GM23338 (cell line): ENCODE results near the gene PCGF3. TPM values are rescaled to one million over a fixed set of nuclear protein-coding genes. Genes with fewer than 3 reads are reported as not detected.

Experiments
- ATAC-seq: fragments of 200-7000 bp; cut with Tn5 transposase; 3 replicates; pipeline ENCODE4 v1.9.1; 2020
- DNase-seq: peaks from one replicate; pipeline ENCODE4 v3.0.0-alpha.2; 2015; ENCODE audit warnings: low spot score
- H2AFZ ChIP-seq: fragments of 200-600 bp; sonication (generic); 2 replicates; pipeline ENCODE4 v1.8.0; 2016; ENCODE audit warnings: antibody characterized with exemption, mild to moderate bottlenecking, moderate library complexity
- H3F3A ChIP-seq: fragments of 200-600 bp; sonication (generic); replicated peaks from 2 replicates; pipeline ENCODE4 v1.8.0; 2017; ENCODE audit warnings: antibody characterized with exemption, mixed run types, low read depth
- H3K27ac ChIP-seq: fragments of 200-600 bp; sonication (generic); 2 replicates; pipeline ENCODE4 v1.6.1; 2016; ENCODE audit warnings: low read depth
- H3K27me3 ChIP-seq: fragments of 200-600 bp; sonication (generic); 2 replicates; pipeline ENCODE4 v1.8.0; 2016; ENCODE audit warnings: mild to moderate bottlenecking, mixed run types, moderate library complexity; ENCODE audit not compliant: insufficient read depth
- H3K36me3 ChIP-seq: fragments of 200-600 bp; sonication (generic); 2 replicates; pipeline ENCODE4 v1.8.0; 2016; ENCODE audit warnings: mild to moderate bottlenecking; ENCODE audit not compliant: insufficient read depth
- H3K4me1 ChIP-seq: fragments of 200-600 bp; sonication (generic); 2 replicates; pipeline ENCODE4 v1.8.0; 2016; ENCODE audit warnings: mild to moderate bottlenecking, moderate library complexity; ENCODE audit not compliant: insufficient read depth
- H3K4me2 ChIP-seq: fragments of 200-600 bp; sonication (generic); 2 replicates; pipeline ENCODE4 v1.7.1; 2017; ENCODE audit warnings: mixed run types
- H3K4me3 ChIP-seq: fragments of 200-600 bp; sonication (generic); 2 replicates; pipeline ENCODE4 v1.6.1; 2016; ENCODE audit warnings: mixed run types
- H3K79me2 ChIP-seq: fragments of 200-600 bp; sonication (generic); replicated peaks from 2 replicates; pipeline ENCODE4 v1.8.0; 2017; ENCODE audit warnings: mild to moderate bottlenecking; ENCODE audit not compliant: insufficient read depth
- H3K9me2 ChIP-seq: fragments of 200-600 bp; sonication (generic); 2 replicates; pipeline ENCODE4 v1.8.0; 2017; ENCODE audit not compliant: insufficient read depth
- H4K20me1 ChIP-seq: fragments of 200-600 bp; sonication (generic); replicated peaks from 2 replicates; pipeline ENCODE4 v1.8.0; 2017; ENCODE audit warnings: mild to moderate bottlenecking; ENCODE audit not compliant: insufficient read depth
- H3K27ac Mint-ChIP-seq: 2 replicates; pipeline ENCODE4 v1.8.0; 2020; ENCODE audit warnings: inconsistent platforms, mild to moderate bottlenecking, moderate library complexity, mixed read lengths
- H3K27me3 Mint-ChIP-seq: 3 replicates; pipeline ENCODE4 v1.8.0; 2022; ENCODE audit warnings: low read depth, mild to moderate bottlenecking, moderate library complexity, mixed read lengths, inconsistent platforms; ENCODE audit not compliant: insufficient read depth, poor library complexity
- H3K36me3 Mint-ChIP-seq: 3 replicates; pipeline ENCODE4 v1.8.0; 2021; ENCODE audit warnings: low read depth, mild to moderate bottlenecking, inconsistent platforms, moderate library complexity, mixed read lengths
- H3K4me1 Mint-ChIP-seq: 3 replicates; pipeline ENCODE4 v1.8.0; 2020; ENCODE audit warnings: mild to moderate bottlenecking, inconsistent platforms, mixed read lengths
- H3K4me3 Mint-ChIP-seq: 3 replicates; pipeline ENCODE4 v1.8.0; 2021; ENCODE audit warnings: moderate library complexity, mild to moderate bottlenecking, inconsistent platforms, mixed read lengths
- H3K9me3 Mint-ChIP-seq: 3 replicates; pipeline ENCODE4 v1.8.0; 2020; ENCODE audit warnings: moderate library complexity, mild to moderate bottlenecking, inconsistent platforms, mixed read lengths
- CREB1 ChIP-seq: fragments of 250-450 bp; sonication (Bioruptor Pico); IDR thresholded peaks from 2 replicates; pipeline ENCODE4 v1.5.0; 2020; ENCODE audit warnings: low read depth, mild to moderate bottlenecking, moderate library complexity
- EZH2 ChIP-seq: fragments of 200-600 bp; sonication (generic); IDR thresholded peaks from one replicate; pipeline ENCODE4 v1.8.0; 2017; ENCODE audit warnings: antibody characterized with exemption, mild to moderate bottlenecking, low read depth; ENCODE audit not compliant: unreplicated experiment
- EZH2phosphoT487 ChIP-seq: fragments of 200-600 bp; sonication (generic); IDR thresholded peaks from one replicate; pipeline ENCODE4 v1.8.1; 2018; ENCODE audit warnings: antibody characterized with exemption; ENCODE audit not compliant: unreplicated experiment
- JUNB ChIP-seq: IDR thresholded peaks from one replicate; pipeline ENCODE4 v1.6.1; 2016; ENCODE audit warnings: antibody characterized with exemption; ENCODE audit not compliant: unreplicated experiment
- NANOG ChIP-seq: IDR thresholded peaks from 2 replicates; pipeline ENCODE4 v1.6.1; 2016; ENCODE audit warnings: antibody characterized with exemption, borderline replicate concordance
- STAT1 ChIP-seq: IDR thresholded peaks from one replicate; pipeline ENCODE4 v1.6.1; 2016; ENCODE audit warnings: antibody characterized with exemption; ENCODE audit not compliant: unreplicated experiment
- polyA plus RNA-seq: library from polyadenylated mRNA; unstranded; fragments of >200 nt; fragmentation: Nextera tagmentation; extraction: Ambion mirVana; gene quantifications from 2 replicates; pipeline ENCODE4 v1.2.1, GENCODE V29; 2016
- total RNA-seq: library from RNA; depleted of rRNA; stranded (reverse); fragments of >200 nt; shearing (Covaris generic); gene quantifications from 2 replicates; pipeline ENCODE4 v1.2.3, GENCODE V29; 2014
- TF ChIP-seq, protein P1 (sequence below): fragments of 250-450 bp; sonication (Bioruptor Pico); IDR thresholded peaks from 2 replicates; pipeline ENCODE4 v1.5.0; 2020; ENCODE audit warnings: mild to moderate bottlenecking, moderate library complexity

Gene PCGF3
- total and polyA plus RNA-seq, 2 experiments from 2014 or later = 33.1 to 49.0 TPM

DNA sequence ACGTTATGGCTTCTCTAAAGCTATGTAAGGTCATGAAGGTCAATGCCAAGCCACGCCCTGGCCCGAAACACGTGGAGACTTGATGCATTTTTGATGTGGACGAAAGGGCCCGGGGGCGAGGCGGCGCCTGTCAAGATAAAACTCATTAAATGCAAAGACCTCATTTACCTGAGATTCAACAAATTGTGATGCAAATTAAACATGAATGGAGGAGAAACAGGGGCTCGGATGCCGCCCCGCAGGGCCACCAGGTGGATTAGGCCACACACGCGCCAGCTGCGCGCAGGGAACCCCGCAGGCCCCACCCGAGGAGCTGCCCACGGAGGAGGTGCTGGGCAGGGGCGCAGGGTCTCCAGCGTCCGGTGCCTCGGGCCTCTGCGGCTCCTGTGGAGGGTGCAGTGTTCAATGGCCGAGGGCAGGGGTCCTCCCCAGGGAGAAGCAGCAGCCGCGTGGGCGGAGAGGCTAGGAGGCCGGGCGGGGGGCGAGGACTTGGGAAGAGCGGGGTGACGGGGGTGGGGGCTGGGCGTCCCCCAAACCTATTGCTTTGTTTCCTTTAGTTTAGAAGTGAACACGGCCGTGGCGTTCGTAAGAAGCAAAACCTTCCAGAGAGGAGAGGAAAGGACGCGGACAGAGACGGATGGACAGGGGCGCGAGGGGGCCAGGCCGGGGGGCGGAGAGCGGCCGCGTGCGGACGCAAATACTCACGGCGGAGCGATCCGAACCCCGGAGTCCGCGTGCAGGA is 79.9 kb downstream of the PCGF3 start:
- Mint-ChIP-seq H3K27ac (no peak overlapping the region), H3K4me1 (peaks cover 24% of the 10 kb centered on the region)

GRCh38 chr4:786074-786741 is 80.6 kb downstream of the PCGF3 start:
- Histone ChIP-seq H3K79me2 (peaks cover 3% of the 10 kb centered on the region), H3K36me3 (no peaks in the 10 kb centered on the region), H2AFZ (peak overlapping the region; percentile 43; the same call in 1 of the 2 replicates), H3K4me3 (peak overlapping the region; percentile 51), H3K4me1 (peaks cover 23% of the 10 kb centered on the region; the same call in 1 of the 2 replicates), H3K27me3 (peaks cover 59% of the 10 kb centered on the region), H3K4me2 (peak overlapping the region; percentile 76), H3K9me2 (no peaks in the 10 kb centered on the region), H4K20me1 (no peaks in the 10 kb centered on the region), H3K27ac (no peak overlapping the region), H3F3A (peaks cover 8% of the 10 kb centered on the region)
- Mint-ChIP-seq H3K27me3 (peaks cover 62% of the 10 kb centered on the region), H3K36me3 (no peaks in the 10 kb centered on the region; the same call in 2 of the 3 replicates), H3K27ac (no peak overlapping the region), H3K4me1 (peaks cover 21% of the 10 kb centered on the region), H3K9me3 (no peaks in the 10 kb centered on the region; the same call in 2 of the 3 replicates), H3K4me3 (peak overlapping the region; percentile 37; the same call in 1 of the 3 replicates)
- ATAC-seq (0 out of 3 replicates have a peak, but pooled peaks have one; percentile 0), DNase-seq (peak; percentile 60)
- TF ChIP-seq JUNB (no peak), CREB1 (CRISPR knock-in tag) (no peak), EZH2phosphoT487 (peak; percentile 1)
- TF ChIP-seq, protein P1, sequence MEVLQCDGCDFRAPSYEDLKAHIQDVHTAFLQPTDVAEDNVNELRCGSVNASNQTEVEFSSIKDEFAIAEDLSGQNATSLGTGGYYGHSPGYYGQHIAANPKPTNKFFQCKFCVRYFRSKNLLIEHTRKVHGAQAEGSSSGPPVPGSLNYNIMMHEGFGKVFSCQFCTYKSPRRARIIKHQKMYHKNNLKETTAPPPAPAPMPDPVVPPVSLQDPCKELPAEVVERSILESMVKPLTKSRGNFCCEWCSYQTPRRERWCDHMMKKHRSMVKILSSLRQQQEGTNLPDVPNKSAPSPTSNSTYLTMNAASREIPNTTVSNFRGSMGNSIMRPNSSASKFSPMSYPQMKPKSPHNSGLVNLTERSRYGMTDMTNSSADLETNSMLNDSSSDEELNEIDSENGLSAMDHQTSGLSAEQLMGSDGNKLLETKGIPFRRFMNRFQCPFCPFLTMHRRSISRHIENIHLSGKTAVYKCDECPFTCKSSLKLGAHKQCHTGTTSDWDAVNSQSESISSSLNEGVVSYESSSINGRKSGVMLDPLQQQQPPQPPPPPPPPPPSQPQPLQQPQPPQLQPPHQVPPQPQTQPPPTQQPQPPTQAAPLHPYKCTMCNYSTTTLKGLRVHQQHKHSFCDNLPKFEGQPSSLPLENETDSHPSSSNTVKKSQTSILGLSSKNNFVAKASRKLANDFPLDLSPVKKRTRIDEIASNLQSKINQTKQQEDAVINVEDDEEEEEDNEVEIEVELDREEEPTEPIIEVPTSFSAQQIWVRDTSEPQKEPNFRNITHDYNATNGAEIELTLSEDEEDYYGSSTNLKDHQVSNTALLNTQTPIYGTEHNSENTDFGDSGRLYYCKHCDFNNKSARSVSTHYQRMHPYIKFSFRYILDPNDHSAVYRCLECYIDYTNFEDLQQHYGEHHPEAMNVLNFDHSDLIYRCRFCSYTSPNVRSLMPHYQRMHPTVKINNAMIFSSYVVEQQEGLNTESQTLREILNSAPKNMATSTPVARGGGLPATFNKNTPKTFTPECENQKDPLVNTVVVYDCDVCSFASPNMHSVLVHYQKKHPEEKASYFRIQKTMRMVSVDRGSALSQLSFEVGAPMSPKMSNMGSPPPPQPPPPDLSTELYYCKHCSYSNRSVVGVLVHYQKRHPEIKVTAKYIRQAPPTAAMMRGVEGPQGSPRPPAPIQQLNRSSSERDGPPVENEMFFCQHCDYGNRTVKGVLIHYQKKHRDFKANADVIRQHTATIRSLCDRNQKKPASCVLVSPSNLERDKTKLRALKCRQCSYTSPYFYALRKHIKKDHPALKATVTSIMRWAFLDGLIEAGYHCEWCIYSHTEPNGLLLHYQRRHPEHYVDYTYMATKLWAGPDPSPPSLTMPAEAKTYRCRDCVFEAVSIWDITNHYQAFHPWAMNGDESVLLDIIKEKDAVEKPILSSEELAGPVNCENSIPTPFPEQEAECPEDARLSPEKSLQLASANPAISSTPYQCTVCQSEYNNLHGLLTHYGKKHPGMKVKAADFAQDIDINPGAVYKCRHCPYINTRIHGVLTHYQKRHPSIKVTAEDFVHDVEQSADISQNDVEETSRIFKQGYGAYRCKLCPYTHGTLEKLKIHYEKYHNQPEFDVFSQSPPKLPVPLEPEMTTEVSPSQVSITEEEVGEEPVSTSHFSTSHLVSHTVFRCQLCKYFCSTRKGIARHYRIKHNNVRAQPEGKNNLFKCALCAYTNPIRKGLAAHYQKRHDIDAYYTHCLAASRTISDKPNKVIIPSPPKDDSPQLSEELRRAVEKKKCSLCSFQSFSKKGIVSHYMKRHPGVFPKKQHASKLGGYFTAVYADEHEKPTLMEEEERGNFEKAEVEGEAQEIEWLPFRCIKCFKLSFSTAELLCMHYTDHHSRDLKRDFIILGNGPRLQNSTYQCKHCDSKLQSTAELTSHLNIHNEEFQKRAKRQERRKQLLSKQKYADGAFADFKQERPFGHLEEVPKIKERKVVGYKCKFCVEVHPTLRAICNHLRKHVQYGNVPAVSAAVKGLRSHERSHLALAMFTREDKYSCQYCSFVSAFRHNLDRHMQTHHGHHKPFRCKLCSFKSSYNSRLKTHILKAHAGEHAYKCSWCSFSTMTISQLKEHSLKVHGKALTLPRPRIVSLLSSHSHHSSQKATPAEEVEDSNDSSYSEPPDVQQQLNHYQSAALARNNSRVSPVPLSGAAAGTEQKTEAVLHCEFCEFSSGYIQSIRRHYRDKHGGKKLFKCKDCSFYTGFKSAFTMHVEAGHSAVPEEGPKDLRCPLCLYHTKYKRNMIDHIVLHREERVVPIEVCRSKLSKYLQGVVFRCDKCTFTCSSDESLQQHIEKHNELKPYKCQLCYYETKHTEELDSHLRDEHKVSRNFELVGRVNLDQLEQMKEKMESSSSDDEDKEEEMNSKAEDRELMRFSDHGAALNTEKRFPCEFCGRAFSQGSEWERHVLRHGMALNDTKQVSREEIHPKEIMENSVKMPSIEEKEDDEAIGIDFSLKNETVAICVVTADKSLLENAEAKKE = no peak

More for the DNA sequence above, 79.9 kb downstream of the PCGF3 start:
- DNase-seq (peak; percentile 90), ATAC-seq (peak; percentile 0; the same call in 2 of the 3 replicates)
- Histone ChIP-seq H4K20me1 (peaks cover 3% of the 10 kb centered on the region), H3K9me2 (no peaks in the 10 kb centered on the region), H3F3A (peaks cover 8% of the 10 kb centered on the region), H3K27ac (no peak overlapping the region), H3K36me3 (peaks cover under 1% of the 10 kb centered on the region; the same call in 1 of the 2 replicates), H3K27me3 (peaks cover 59% of the 10 kb centered on the region), H3K79me2 (peaks cover 10% of the 10 kb centered on the region), H3K4me1 (peaks cover 26% of the 10 kb centered on the region; the same call in 1 of the 2 replicates), H3K4me2 (peak overlapping the region; percentile 76), H3K4me3 (peak overlapping the region; percentile 51), H2AFZ (peak overlapping the region; percentile 43; the same call in 1 of the 2 replicates)
- H3K27me3 Mint-ChIP-seq = peaks cover 61% of the 10 kb centered on the region
- TF ChIP-seq NANOG = peak; percentile 66; the same call in 1 of the 2 replicates
- TF ChIP-seq EZH2 = peak; percentile 23
- peak; percentile 8 for TF ChIP-seq EZH2phosphoT487
- no peak for TF ChIP-seq STAT1
- H3K36me3 Mint-ChIP-seq = peaks cover 2% of the 10 kb centered on the region
- peak overlapping the region; percentile 65 for H3K4me3 Mint-ChIP-seq
- H3K9me3 Mint-ChIP-seq = no peaks in the 10 kb centered on the region; the same call in 2 of the 3 replicates
